GM03348 (cell line): Measurements from ENCODE around the gene SOS2.
A peak's percentile ranks its signal among the peaks of the same experiment; 100 is the strongest.

ENCODE experiments used
- DNase-seq: peaks from one replicate; pipeline ENCODE4 v3.0.0; 2012; ENCODE audit warnings: low spot score

The SOS2 gene

GRCh38 chr14:50116181-50116956, 115.0 kb downstream of the SOS2 start, which contains the start of gene VCPKMT:
Gene VCPKMT, minus strand, starts transcription at chr14:50116572. Its CDS starts 20 bp downstream, at chr14:50116552.
- DNase-seq: peak; percentile 98

- no peak for DNase-seq
These were observed 117.9 kb downstream of the SOS2 start for GRCh38 chr14:50113381-50114035.

- no peak for DNase-seq
These were observed 120.9 kb downstream of the SOS2 start for GRCh38 chr14:50110323-50111037.

- no peak for DNase-seq
These were observed 122.0 kb downstream of the SOS2 start for GRCh38 chr14:50109342-50109741.

GRCh38 chr14:50107850-50108249, 123.5 kb downstream of the SOS2 start:
- DNase-seq: no peak

GRCh38 chr14:50106178-50106577, 125.2 kb downstream of the SOS2 start:
- DNase-seq: no peak

GRCh38 chr14:50103558-50103957, 127.8 kb downstream of the SOS2 start:
- DNase-seq: no peak

- DNase-seq: no peak
These were observed 130.0 kb downstream of the SOS2 start for GRCh38 chr14:50101417-50101816.

- no peak for DNase-seq
These were observed 130.6 kb downstream of the SOS2 start for GRCh38 chr14:50100805-50101204.

GRCh38 chr14:50099335-50099734, 132.0 kb downstream of the SOS2 start:
- no peak for DNase-seq

GRCh38 chr14:50095895-50096294, 135.5 kb downstream of the SOS2 start:
- no peak for DNase-seq

- no peak for DNase-seq
These were observed 137.2 kb downstream of the SOS2 start for GRCh38 chr14:50094056-50094755.

- no peak for DNase-seq
These were observed 137.9 kb downstream of the SOS2 start for GRCh38 chr14:50093496-50093895.

- DNase-seq: no peak
These were observed 139.3 kb downstream of the SOS2 start for GRCh38 chr14:50092006-50092555.

- DNase-seq: no peak
These were observed 140.0 kb downstream of the SOS2 start for GRCh38 chr14:50091240-50091913.

- no peak for DNase-seq
These were observed 142.2 kb downstream of the SOS2 start for GRCh38 chr14:50089208-50089607.

- no peak for DNase-seq
These were observed 142.6 kb downstream of the SOS2 start for GRCh38 chr14:50088731-50089130.

- DNase-seq: no peak
These were observed 143.3 kb downstream of the SOS2 start for GRCh38 chr14:50088117-50088515.

- no peak for DNase-seq
These were observed 143.8 kb downstream of the SOS2 start for GRCh38 chr14:50087341-50088116.

GRCh38 chr14:50086321-50086711, 145.1 kb downstream of the SOS2 start:
- no peak for DNase-seq
